ENCODE results near the gene PTGES2.

PTGES2 gene

DNA sequence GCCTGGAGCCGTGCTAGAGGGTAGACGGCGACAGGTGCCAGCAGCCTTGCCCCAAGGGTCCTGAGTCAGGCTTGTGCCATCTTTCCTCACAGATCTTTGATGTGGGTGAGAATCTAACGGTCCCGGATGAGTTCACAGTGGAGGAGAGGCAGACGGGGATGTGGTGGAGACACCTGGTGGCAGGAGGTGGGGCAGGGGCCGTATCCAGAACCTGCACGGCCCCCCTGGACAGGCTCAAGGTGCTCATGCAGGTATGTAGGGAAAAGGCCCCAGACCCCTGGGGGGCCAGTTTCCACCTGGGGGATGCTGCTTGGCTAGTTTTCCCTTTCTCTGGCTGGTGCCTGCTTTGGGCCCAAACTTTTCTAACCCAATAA is 24.0 kb downstream of the PTGES2 start:
- peak in 1 of 3 donors; percentile 34 for DNase-seq (ENCODE audit: low read depth in 3 of 3)

DNA sequence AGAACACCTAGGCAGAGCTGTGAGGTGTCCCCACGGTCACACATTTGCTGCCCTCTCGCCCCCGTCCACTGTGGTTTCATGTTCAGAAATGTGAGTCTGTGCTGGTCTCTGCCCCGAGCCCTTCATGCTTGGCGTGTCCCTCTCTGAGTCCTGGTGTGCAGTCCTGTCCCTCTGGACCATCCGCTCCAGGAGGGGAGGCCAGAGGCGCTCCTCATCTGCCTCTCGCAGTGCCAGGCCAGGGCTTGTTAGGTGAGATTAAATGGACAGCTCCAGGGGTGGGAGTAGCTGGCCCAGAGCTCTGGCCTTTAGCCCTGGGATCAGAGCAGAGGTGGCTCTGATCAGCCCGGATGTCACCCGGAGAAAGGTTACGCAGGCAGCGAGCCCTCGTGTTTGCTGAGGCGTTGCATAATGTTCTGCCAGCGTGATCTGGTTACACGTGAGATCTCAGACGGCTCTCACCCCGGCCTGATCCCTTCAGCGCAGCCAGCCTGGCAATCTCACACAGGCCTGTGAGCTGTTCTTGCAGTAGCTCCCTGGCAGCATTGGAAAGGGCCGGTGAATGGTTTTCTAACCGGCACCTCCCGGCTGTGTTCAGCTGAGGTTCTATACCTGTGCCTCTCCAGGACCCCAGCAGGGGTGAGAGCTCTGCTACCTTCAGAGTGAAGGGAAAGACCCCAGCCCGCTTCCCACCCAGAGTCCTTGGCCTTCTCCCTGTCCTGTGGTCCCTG is 24.5 kb downstream of the PTGES2 start:
- DNase-seq (ENCODE audit: low read depth in 3 of 3) = no peak

DNA sequence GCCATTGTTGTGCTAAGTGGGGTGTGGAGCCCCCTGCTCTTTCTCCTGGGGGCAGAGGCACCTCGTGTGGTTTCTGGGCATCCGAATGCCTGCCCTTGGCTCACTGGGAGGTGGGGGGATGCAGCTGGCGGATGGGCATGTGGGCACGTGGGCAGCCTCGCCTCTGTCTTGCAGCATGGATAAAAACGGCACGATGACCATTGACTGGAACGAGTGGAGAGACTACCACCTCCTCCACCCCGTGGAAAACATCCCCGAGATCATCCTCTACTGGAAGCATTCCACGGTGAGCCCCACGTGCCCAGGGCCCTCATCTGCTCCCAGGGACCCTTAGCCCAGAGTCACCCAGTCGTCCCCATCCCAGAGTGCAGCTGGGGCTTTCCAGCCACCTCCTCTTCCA is 25.3 kb downstream of the PTGES2 start:
- DNase-seq (ENCODE audit: low read depth in 3 of 3) = no peak

DNA sequence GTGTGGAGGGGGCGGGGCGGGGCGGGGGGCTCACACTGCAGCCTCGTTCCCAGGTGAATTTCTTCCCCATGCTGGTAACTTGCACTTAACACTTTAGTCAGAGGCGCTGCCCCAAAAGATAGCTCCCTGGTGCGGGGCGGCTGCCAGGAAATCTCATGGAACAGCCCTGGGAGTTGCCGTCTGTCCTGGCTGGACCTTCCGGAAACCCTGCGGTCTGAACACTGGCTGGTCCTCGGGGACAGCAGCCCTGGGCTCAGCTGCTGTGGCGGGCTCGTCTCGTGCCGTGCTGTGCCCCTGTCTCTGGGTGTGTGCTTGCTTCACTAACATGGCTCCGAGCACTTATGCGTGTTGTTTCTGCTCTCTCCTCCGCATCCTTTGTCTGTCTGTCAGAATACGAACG is 25.8 kb downstream of the PTGES2 start:
- no peak for DNase-seq (ENCODE audit: low read depth in 3 of 3)

DNA sequence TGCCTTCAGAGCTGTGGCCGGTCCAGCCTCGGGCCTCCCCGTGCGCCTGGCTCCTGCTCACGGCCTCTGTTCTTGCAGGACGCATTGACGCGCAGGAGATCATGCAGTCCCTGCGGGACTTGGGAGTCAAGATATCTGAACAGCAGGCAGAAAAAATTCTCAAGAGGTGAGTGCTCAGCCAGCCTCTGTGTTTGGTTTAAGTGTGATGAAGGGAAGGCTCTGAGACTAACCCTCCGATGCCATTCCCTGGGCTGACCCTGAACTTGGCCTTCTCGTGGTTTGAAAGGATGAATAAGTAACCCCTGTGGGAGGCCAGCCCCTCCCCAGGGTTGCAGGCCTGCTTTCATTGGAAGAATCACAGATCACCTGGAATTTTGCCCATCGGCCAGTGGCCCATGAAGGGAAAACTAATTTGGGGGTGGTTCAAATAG is 26.3 kb downstream of the PTGES2 start:
- DNase-seq (ENCODE audit: low read depth in 3 of 3) = no peak

DNA sequence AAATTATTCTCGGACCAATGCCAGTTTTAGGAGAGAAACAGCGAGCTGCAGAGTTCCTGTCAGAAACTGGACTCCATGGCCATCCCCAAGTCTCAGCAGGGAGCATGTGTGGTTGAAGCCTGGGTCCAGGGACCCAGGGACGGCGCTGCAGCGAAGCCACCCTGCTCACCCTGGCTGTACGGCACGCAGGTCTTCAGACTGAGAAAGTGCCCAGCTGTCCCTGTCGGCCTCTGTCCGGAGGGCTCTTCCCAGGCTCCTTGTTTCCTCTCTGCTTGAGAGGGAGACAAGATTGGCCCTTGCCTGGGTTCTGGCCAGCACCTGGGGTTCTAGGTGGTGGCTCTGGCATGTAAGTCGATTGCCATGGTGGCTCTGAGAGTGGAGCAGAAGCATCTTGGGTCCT is 26.9 kb downstream of the PTGES2 start:
- no peak for DNase-seq (ENCODE audit: low read depth in 3 of 3)

DNA sequence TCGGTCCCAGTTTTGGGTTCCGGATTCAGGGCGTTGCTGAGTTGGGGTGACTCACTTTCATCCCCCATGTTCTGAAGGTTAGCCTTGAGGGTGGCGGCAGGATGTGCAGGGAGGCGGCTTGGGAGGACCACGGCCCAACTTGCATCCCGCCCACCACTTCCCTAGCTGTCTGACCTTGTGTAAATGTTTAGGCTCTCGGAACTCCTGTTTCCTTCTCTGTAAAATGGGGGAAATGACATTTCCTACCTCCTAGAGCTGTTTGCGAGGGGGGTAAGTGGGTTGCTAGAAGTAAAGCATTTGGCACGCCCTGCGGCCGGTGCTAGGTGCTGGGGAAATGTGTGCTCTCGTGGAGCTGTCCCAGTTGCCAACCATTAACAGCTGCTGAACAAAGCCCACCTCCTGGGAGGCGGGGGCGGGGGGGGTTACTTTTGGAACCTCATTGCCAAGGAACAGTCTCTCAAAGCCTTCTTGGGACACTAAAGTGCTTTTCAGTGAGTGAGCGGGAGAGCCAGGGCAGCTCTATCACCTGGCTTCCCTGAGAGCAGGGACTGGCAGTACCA is 27.5 kb downstream of the PTGES2 start:
- no peak for DNase-seq (ENCODE audit: low read depth in 3 of 3)

DNA sequence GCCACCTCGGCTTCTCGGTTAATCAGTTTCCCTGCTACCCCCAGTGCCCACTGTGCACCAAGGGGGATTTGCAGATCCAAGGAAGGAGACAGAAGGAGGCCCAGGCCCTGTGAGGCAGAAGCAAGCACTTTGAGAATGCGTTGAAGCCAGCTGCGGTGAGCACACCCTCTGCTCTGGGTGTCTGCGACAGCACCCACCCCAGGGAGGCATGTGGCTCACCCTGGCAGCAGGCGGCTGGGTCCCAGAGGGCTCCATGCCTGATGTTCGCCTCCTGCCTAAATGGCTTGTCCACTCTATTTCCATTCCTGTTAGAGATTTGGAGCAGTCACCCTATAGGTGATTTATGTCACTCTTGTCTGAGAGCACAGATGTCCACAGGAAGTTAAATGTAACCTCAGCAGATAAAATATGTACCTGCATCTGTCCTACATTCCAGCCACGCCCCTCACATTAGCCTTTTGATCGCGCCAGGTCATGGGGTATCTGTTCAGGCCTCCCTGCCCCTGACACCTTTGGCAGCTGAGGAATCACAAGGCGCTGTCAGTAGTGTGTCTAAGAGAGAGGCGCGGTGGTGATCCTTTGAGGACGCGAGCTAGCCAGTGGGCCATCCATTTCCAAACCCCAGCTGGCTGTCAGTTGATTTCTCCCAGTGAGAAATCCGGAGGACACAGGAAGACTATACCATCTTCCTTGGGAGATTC is 28.1 kb downstream of the PTGES2 start:
- DNase-seq (ENCODE audit: low read depth in 3 of 3) = no peak

DNA sequence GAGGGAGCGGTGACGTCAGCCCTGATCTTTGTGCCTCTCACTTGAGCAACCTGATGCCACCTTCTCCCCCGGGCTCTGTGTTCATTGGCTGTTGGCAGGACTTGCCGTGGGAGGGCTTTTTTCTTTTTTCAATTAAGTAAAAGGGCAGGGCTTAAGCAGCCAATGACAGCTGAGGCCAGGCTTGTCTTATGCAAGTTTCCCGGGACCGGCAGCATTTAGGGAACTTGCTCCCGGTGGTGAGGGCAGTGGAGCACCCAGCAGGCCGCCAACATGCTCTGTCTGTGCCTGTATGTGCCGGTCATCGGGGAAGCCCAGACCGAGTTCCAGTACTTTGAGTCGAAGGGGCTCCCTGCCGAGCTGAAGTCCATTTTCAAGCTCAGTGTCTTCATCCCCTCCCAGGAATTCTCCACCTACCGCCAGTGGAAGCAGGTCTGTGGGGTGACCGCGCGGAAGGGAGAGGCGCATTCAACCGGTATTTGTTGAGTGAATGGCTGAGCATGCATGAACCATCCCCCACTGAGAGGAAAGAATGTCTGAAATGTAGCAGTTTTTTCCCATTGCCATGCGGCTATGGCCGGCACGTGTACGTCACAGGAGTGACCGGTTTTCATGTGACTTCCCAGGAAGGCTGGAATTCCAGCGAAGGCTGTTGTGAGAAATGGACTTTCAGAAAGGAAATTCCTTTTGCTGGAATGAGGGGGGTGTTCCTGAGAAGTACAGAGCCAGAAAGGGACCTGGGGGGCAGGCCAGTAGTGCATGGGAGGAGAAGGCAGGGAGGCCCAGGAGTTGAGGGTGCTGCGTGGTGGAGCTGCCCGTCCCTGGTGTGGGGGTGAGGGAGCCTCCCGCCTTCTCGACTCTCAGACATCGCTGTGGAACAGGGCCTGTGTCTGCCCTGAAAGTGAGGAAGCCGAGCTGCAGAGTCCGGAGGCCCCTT is 29.0 kb downstream of the PTGES2 start:
- DNase-seq (ENCODE audit: low read depth in 3 of 3) = peak; percentile 21 to 62 (median 59)

DNA sequence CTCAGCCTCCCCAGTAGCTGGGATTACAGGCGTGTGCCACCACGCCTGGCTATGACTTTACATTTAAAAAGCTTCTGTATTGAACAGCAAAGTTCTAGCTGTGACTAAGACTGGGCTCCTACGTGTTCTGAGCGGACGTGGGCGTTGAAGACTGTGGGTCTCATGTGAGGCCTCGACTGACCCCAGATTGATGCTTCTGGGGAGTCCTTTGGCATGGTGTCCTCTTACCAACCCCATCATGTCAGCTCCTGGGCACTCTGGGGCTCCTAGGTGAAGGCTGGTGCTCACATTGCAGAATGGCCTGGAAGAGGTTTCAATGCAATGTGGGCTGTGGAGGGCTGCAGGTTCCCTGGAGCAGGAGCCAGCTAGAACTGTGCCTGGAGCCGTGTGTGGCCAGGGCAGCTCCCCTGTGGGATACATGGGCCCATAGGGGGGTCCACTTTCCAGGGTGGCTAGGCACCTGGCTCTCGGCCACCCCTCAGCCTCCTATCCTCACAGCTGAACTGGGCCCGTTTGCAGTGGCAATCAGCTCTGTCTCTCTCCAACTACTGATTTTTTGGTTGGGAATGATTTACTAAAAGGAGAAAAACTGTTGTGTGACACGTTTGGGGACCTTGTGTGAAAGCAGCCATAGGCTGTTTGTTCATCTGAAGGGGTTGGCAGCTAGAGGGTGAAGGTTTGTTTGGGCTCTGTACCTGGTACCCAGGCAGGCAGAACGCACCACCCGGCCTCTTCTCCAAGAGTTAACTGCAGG is 29.8 kb downstream of the PTGES2 start:
- no peak for DNase-seq (ENCODE audit: low read depth in 3 of 3)

DNA sequence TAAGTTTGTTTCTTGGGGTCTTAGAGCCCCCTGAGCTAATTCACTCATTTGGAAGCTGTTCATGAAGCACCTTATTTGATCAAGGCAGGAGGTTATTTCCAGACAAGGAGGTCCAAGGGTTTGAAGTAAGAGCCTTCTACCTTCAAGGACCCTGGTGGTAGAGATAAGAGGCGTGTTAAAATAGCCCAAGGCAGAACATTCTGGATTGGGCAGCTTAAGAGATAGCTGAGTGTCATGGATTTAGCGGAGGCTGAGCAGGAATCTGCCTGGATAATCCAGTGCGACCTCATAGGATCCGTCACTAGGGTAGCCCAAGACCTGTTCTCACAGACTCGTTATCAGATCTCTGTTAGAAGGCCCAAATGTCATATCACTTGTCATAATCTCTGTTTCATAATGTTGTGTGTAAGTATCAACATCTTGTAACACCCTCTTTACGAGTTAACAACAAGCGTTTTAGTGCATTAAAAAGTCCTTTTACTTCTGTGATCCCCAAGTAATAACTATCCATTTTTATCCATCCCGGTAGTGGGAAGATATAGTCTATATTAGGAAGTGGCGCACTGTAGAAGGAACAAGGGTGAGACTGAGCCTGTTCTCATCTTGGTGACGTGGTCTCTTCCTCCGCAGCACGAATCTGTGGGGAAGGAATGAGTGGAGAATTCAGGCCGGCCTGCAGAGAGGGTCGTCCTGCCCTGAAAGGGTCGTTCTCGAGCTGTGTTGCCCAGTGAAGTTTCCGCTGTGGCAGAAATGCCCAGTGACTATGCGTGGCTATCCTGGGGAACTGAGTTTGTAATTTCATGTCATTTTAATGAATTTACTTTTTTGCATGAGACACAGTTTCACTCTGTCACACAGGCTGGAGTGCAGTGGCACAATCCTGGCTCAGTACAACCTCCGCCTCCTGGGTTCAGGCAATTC is 30.7 kb downstream of the PTGES2 start:
- no peak for DNase-seq (ENCODE audit: low read depth in 3 of 3)

DNA sequence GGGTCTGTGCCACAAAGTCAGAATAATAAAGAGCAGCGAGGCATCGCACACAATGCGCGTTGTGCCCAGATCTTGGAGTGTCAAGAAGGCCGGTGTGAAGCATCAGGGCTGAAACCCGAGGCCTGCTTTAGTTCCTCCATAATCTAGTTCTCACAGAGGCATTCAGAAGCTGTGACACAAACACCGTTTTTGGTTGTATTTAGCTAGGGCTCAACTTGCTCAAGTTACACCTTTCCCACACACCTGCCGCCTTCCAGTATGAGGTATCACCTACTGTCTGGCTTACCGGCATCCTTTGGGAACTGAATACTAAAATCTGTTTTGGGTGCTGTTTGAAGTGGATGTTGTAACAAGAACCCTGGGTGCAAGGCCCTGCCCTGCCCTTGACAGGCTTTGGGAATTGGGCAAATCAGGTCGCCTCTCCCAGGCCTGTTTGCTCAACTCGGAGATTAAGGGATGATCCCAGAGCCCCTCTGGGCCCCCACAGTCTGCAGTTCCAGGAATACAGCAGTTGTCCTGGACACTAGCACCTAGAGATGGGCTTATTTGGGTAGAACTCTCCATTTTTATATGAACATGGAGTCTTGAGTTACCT is 32.5 kb downstream of the PTGES2 start:
- DNase-seq (ENCODE audit: low read depth in 3 of 3) = no peak

DNA sequence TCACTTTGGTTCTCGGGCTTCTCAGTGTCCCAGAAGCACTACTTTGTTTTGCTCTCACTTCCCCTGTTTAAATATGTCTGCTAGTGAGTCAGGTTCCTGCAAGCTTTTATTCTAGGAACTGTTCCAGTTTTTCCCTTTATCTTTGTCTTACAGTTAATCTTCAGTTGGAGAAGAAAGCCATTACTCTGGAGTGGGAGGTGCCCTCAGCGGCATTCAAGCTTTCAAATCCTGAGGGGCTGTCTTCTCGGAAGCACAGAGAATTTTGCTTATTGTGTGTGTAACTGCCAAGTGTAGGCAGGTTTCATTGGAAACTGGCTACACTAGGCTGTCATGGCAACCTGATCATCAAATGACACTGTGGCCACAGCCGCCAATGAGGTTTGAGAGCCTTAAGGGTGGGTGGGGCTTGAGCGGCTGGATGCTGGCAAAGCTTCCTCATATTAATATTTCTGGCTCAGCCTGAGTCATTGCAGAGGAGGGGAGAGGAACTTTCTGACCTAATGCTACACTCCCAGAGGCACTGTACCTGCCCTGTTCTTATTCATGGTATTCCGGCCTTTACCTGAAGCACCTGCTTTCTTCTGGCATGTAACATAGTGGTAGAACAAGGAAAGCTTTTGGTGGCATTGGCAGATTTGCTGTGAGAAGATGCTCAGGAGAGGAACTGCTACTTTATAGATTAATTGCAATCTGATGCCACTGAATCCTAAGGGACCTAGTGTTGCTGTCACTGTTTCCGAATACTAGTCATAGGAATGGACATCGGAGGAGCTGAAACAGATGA is 33.2 kb downstream of the PTGES2 start:
- peak; percentile 67 to 82 (median 81) for DNase-seq (ENCODE audit: low read depth in 3 of 3)

DNA sequence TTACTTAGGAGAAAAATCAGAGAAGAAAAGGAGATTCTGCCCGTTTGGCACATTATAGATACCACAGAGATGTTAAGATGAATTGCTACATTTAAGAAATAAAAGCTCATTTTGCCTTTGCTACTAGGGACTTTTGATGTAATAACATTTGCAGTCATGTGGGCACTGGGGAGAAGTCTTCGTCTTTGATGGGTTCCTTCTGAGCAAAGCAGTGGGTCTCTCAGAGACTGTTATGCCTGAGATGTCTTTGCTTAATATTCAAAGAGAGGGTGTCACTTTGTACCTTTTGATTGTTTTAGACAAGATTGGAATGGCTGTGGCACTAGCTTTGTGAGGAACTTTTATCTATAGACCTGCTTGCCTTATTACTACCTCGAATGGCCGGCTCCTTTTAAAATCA is 34.5 kb downstream of the PTGES2 start:
- DNase-seq (ENCODE audit: low read depth in 3 of 3) = no peak

DNA sequence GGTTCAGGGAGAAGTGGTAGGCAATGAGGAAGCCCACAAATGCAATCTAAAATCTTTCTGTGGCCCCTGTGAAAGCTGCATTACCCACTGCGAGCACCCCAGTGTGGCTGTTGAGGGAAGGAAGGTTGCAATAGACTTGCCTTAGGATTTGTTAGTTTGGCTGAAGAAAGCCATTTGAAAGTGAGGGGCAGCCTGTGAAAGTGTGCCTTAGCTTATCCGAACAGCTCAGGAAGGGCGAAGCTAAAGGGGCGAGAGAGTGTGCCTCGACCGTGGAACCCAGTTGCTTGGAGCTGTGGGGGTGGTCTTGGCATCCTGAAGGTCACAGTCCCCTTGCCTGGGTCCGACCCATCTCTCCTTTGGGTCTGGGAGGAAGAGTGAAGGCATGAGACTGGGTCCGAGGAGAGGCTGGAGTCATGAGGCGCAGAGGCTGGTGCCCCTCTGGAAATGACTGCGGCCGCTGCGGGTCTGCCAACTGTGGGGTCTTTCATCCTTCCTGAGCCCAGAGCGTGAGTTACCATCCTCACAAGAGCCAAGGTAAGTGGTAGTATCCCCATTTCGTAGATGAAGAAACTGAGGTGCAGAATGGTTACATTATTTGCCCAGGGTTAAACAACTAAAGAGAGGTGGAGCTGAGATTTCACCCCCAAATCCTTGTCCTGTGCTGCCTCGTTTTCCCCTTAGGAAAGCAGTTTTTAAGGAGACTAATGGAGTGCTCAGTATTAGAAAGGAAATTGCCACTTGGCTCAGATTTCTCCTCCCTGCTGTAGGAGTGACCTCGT is 35.1 kb downstream of the PTGES2 start:
- no peak for DNase-seq (ENCODE audit: low read depth in 3 of 3)

DNA sequence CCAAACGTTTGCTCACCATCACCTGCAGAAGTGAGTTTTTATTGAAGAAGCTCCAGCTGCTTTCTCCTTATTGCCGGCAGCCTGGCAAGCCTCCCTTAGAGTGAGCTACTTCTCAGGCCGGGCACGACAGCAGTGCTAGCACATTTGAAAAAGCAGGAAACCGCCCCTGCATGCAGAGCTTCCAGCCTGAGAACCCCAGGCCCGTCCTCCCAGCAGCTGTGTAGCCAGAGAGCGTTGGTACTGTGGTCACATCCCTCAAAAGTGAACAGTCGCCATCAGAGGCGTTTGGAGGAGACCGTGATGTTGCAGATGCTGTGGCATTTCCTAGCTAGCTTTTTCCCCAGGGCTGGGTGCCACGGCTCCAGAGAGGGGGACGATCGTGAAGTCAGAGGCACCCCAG is 36.0 kb downstream of the PTGES2 start:
- no peak for DNase-seq (ENCODE audit: low read depth in 3 of 3)

DNA sequence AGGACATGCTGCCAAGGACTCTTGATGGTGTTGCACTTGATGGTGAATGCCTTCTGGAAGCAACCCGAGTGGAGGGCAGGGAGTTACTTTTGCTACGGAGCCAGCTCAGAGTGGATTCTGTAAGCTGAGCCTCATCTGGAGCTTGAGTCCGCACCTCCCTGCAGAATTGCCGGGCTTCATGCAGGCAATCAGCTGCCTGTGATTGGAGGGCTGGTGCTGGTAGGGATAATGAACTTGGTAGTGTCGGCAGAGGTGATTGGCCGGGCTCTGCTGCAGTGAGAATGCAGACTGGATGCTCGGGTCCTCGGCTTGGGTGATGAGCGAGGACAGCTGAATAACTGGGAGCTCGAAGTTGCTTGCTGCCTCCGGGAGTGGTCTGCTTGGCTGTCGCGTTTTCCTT is 36.4 kb downstream of the PTGES2 start:
- DNase-seq (ENCODE audit: low read depth in 3 of 3) = no peak

DNA sequence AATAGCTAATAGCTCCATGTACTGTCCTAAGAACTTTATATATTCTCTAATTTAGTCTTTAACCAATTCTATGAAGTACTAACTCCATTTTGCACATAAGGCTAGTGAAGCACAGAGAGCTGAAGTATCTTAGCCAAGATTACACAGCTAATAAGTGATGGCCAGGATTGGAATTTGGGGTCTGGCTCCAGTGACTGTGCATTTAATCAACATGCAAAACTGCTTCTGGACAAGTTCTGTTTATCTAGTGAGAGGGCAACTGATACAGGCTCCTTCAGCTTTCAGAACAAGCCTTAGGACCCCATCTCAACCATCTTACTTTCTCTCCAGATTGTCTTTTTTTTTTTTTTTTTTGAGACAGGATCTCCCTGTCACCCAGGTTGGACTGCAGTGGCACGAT is 38.2 kb downstream of the PTGES2 start:
- DNase-seq (ENCODE audit: low read depth in 3 of 3) = no peak

Measured in stimulated activated CD4-positive, alpha-beta T cell treated with anti-CD3 and anti-CD28 coated beads, TNF-alpha, amount 100 ng/mL, for 48 hours (primary cell).